OCI-LY7 (cell line): ENCODE results near the gene TCP10L.

Experiments
- CTCF ChIP-seq: fragments of 200-600 bp; sonication (generic); conservative IDR thresholded peaks from 2 replicates; pipeline ENCODE4 v1.5.1; 2014; ENCODE audit warnings: mild to moderate bottlenecking, antibody characterized with exemption, low read length, moderate library complexity, mixed read lengths
- EZH2phosphoT487 ChIP-seq: fragments of 200-600 bp; sonication (generic); IDR thresholded peaks from 2 replicates; pipeline ENCODE4 v1.6.1; 2018; ENCODE audit warnings: low read depth, borderline replicate concordance, mild to moderate bottlenecking, mixed run types, antibody characterized with exemption, low read length, moderate library complexity, mixed read lengths

GRCh38 chr21:32612075-32612998 is 27.0 kb upstream of the TCP10L start, which contains the start of gene CFAP298:
- TF ChIP-seq CTCF (no peak), EZH2phosphoT487 (no peak)
